A549 (cell line): ENCODE results near the gene SLC6A2.

Source experiments
- CEBPB ChIP-seq, 2 experiments: fragments of >200 bp in 1 of 2; sonication (Bioruptor Twin) in 1 of 2; formaldehyde crosslinking in 1 of 2; IDR thresholded peaks; 2 replicates each; pipeline ENCODE4 v1.6.1; 2012 to 2016
- POLR2AphosphoS2 ChIP-seq: conservative IDR thresholded peaks from 2 replicates; pipeline ENCODE4 v1.6.1; 2012; ENCODE audit warnings: low read length, improper control_type of control experiment, inconsistent platforms
- RFX5 ChIP-seq: fragments of 450-650 bp; IDR thresholded peaks from 2 replicates; pipeline ENCODE4 v1.7.1; 2014; ENCODE audit warnings: antibody characterized with exemption, mild to moderate bottlenecking, moderate library complexity
- TF ChIP-seq, protein P1 (sequence below): fragments of 150-350 bp; IDR thresholded peaks from 2 replicates; pipeline ENCODE4 v1.6.1; 2014; ENCODE audit warnings: low read depth, mild to moderate bottlenecking, low read length

DNA sequence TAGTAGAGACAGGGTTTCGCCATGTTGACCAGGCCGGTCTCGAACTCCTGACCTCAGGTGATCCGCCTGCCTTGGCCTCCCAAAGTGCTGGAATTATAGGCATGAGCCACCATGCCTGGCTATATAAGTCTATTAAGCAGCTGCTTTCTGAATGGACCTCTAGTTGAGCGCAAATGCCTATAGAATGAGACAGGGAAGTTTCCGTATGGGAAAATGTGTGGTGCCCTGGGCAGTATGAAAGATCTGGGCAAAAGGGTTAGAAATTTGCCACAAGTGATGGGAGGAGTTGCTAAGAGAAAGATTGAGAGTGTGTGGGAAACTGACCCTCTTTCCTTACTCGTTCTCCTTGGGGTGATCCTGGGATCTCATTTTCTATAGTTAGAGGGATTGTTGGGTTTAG, 26.3 kb downstream of the SLC6A2 start:
- TF ChIP-seq, protein P1, sequence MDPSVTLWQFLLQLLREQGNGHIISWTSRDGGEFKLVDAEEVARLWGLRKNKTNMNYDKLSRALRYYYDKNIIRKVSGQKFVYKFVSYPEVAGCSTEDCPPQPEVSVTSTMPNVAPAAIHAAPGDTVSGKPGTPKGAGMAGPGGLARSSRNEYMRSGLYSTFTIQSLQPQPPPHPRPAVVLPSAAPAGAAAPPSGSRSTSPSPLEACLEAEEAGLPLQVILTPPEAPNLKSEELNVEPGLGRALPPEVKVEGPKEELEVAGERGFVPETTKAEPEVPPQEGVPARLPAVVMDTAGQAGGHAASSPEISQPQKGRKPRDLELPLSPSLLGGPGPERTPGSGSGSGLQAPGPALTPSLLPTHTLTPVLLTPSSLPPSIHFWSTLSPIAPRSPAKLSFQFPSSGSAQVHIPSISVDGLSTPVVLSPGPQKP = no peak
- TF ChIP-seq RFX5 (no peak), POLR2AphosphoS2 (no peak), CEBPB (IDR thresholded peaks at IDR 0.05) (no peak)
